Endothelial cell of umbilical vein (primary cell): ENCODE data around the gene SERGEF. TPM values are rescaled to one million over a fixed set of nuclear protein-coding genes. Genes with fewer than 3 reads are reported as not detected.

Source experiments
- BruUV-seq: library from RNA; stranded (reverse); fragments of 400-500 nt; replicated peaks from 2 replicates; lab custom pipeline; 2021; lab: Mats Ljungman, UMichigan
- CTCF ChIA-PET: fragments of 300-600, 350-600 bp; sonication (Branson Sonifier 250); formaldehyde crosslinking; loops from one replicate; lab custom pipeline; 2021; ENCODE audit warnings: antibody characterized with exemption, inconsistent platforms; lab: Charles Lee
- POLR2A ChIA-PET: fragments of 300-600, 350-600 bp; sonication (Branson Sonifier 250); formaldehyde crosslinking; loops from one replicate; lab custom pipeline; 2021; ENCODE audit warnings: antibody characterized with exemption, inconsistent platforms; lab: Charles Lee
- DNase-seq: peaks from one replicate; pipeline ENCODE4 v3.0.0-alpha.2; 2011; ENCODE audit warnings: low read depth, low spot score
- FAIRE-seq: peaks from 2 replicates; lab custom pipeline; 2011; peaks lifted over from hg19 to GRCh38; lab: Jason Lieb, UNC
- H2AFZ ChIP-seq: 2 replicates; pipeline ENCODE4 v1.6.0; 2012; ENCODE audit warnings: low read depth, low read length, control low read depth, inconsistent platforms
- H3K27ac ChIP-seq: 2 replicates; pipeline ENCODE4 v1.5.1; 2011; ENCODE audit warnings: low read depth, mild to moderate bottlenecking, control low read depth, low read length, moderate library complexity; ENCODE audit not compliant: insufficient read depth
- H3K27me3 ChIP-seq, 2 experiments: 2 replicates each; pipeline versions ENCODE4 v1.6.0 to v1.6.1; 2011; ENCODE audit warnings: low read length in 2 of 2, mixed read lengths in 1 of 2; ENCODE audit not compliant: control insufficient read depth in 2 of 2, insufficient read depth in 2 of 2
- H3K36me3 ChIP-seq, 2 experiments: 2 replicates in 1 of 2; 3 replicates in 1 of 2; pipeline ENCODE4 v1.5.1; 2011; ENCODE audit warnings: low read length in 2 of 2, mild to moderate bottlenecking in 1 of 2, moderate library complexity in 1 of 2; ENCODE audit not compliant: control insufficient read depth in 2 of 2, insufficient read depth in 2 of 2; ENCODE audit errors: extremely low read depth in 1 of 2
- H3K4me1 ChIP-seq: 3 replicates; pipeline ENCODE4 v1.5.1; 2011; ENCODE audit warnings: mild to moderate bottlenecking, low read length; ENCODE audit not compliant: control insufficient read depth, insufficient read depth; ENCODE audit errors: extremely low read depth
- H3K4me2 ChIP-seq: 2 replicates; pipeline ENCODE4 v1.6.1; 2011; ENCODE audit warnings: low read length, control low read depth, mixed read lengths; ENCODE audit not compliant: insufficient read depth
- H3K4me3 ChIP-seq, 3 experiments: fragments of 200-600 bp in 1 of 3; sonication (generic), shearing (Covaris generic) in 1 of 3; replicated peaks in 1 of 3; 2 replicates each; pipeline ENCODE4 v1.5.1; 2011 to 2016; ENCODE audit warnings: control low read depth in 3 of 3, low read length in 3 of 3, mild to moderate bottlenecking in 2 of 3, inconsistent platforms in 1 of 3, low read depth in 1 of 3, moderate library complexity in 1 of 3; ENCODE audit not compliant: insufficient read depth in 1 of 3
- H3K79me2 ChIP-seq: 2 replicates; pipeline ENCODE4 v1.6.0; 2012; ENCODE audit warnings: low read length, inconsistent platforms; ENCODE audit not compliant: control insufficient read depth, insufficient read depth
- H3K9ac ChIP-seq: replicated peaks from 2 replicates; pipeline ENCODE3; 2011; ENCODE audit warnings: low read length, control low read depth; ENCODE audit not compliant: insufficient read depth; ENCODE audit errors: extremely low read depth
- H3K9me1 ChIP-seq: replicated peaks from 3 replicates; pipeline ENCODE4 v1.6.0; 2011; ENCODE audit warnings: mild to moderate bottlenecking, low read length; ENCODE audit not compliant: control insufficient read depth, insufficient read depth; ENCODE audit errors: extremely low read depth
- H3K9me3 ChIP-seq: replicated peaks from 2 replicates; pipeline ENCODE4 v1.5.1; 2012; ENCODE audit warnings: low read length, inconsistent platforms; ENCODE audit not compliant: control insufficient read depth, insufficient read depth
- H4K20me1 ChIP-seq: replicated peaks from 2 replicates; pipeline ENCODE3; 2011; ENCODE audit warnings: mild to moderate bottlenecking, low read length; ENCODE audit not compliant: control insufficient read depth, insufficient read depth; ENCODE audit errors: extremely low read depth
- EZH2 ChIP-seq: IDR thresholded peaks from 2 replicates; pipeline ENCODE4 v1.6.1; 2012; ENCODE audit warnings: borderline replicate concordance, low read depth, mild to moderate bottlenecking, moderate library complexity, low read length, inconsistent platforms; ENCODE audit not compliant: severe bottlenecking
- FOS ChIP-seq: IDR thresholded peaks from 2 replicates; pipeline ENCODE4 v1.6.1; 2011; ENCODE audit warnings: mild to moderate bottlenecking, low read length, moderate library complexity, borderline replicate concordance; ENCODE audit not compliant: insufficient read depth
- GATA2 ChIP-seq: IDR thresholded peaks from 2 replicates; pipeline ENCODE4 v1.7.0; 2011; ENCODE audit warnings: low read depth, mild to moderate bottlenecking, moderate library complexity, mixed read lengths, low read length; ENCODE audit not compliant: insufficient read length, insufficient read depth
- JUN ChIP-seq: IDR thresholded peaks from 2 replicates; pipeline ENCODE4 v1.6.1; 2011; ENCODE audit warnings: borderline replicate concordance, low read depth; ENCODE audit not compliant: insufficient read length, insufficient read depth
- MYC ChIP-seq: IDR thresholded peaks from one replicate; pipeline ENCODE4 v1.6.1; 2011; ENCODE audit warnings: mild to moderate bottlenecking, low read depth, low read length
- POLR2A ChIP-seq: IDR thresholded peaks from 2 replicates; pipeline ENCODE4 v1.6.1; 2012; ENCODE audit warnings: low read depth, mild to moderate bottlenecking, control low read depth, low read length
- POLR2AphosphoS5 ChIP-seq: IDR thresholded peaks from 2 replicates; pipeline ENCODE4 v1.6.1; 2012; ENCODE audit warnings: low read depth, mild to moderate bottlenecking, control low read depth, low read length, moderate library complexity; ENCODE audit not compliant: insufficient read depth
- dilution Hi-C: fragments of 300-500 bp; cut with MboI; formaldehyde crosslinking; loops from one replicate; pipeline ENCODE4 v1.15.0; 2019; ENCODE audit warnings: low sequenced_read_pairs; ENCODE audit not compliant: extremely low pct_ligation_motif_present
- intact Hi-C: fragments of 100-400 bp; cut with micrococcal nuclease; formaldehyde crosslinking; loops from one replicate; pipeline ENCODE4 v1.10.0; 2022
- polyA plus RNA-seq, 4 experiments: library from polyadenylated mRNA; depleted of rRNA in 3 of 4; stranded (reverse) in 3 of 4; unstranded in 1 of 4; fragments of >200 nt; gene quantifications; 2 replicates each; pipeline versions ENCODE4 v1.2.1 to v1.2.3, GENCODE V29; 2011 to 2012; ENCODE audit warnings: missing spikeins in 1 of 4
- total RNA-seq: library from RNA; stranded (reverse); gene quantifications from 2 replicates; pipeline ENCODE4 v1.2.3, GENCODE V29; 2021
- TF ChIP-seq, protein P1 (sequence below), 2 donors: IDR thresholded peaks; 1 replicate in 1 of 2; 2 replicates in 1 of 2; pipeline ENCODE4 v1.5.1; 2011; ENCODE audit warnings: low read length in 2 of 2, mild to moderate bottlenecking in 2 of 2, moderate library complexity in 2 of 2, control low read depth in 1 of 2, inconsistent platforms in 1 of 2, low read depth in 1 of 2; ENCODE audit not compliant: insufficient read depth in 1 of 2; ENCODE audit errors: extremely low read depth in 1 of 2
- TF ChIP-seq, protein P2 (sequence below): IDR thresholded peaks from 2 replicates; pipeline ENCODE4 v1.6.1; 2011; ENCODE audit not compliant: insufficient read depth, insufficient read length

Gene SERGEF
- total and polyA plus RNA-seq, 2 donors (not counting 3 experiments of a cell fraction or from before 2014, with no cell fraction given) = 8.7 to 16.7 TPM

- POLR2A ChIA-PET = no interaction called here
- CTCF ChIA-PET = no interaction called here
- intact Hi-C loops = no loop called here
Observed at GRCh38 chr11:17793642-17794170, 219.1 kb downstream of the SERGEF start.

More at GRCh38 chr11:17793642-17794170, 219.1 kb downstream of the SERGEF start:
- Histone ChIP-seq H3K27ac (no peak overlapping the region), H3K9ac (no peak overlapping the region), H3K27me3 (no peaks in the 10 kb centered on the region), H3K9me3 (no peaks in the 10 kb centered on the region), H3K79me2 (no peaks in the 10 kb centered on the region), H3K4me1 (no peaks in the 10 kb centered on the region), H3K4me2 (no peak overlapping the region), H4K20me1 (no peaks in the 10 kb centered on the region), H3K4me3 (no peak overlapping the region), H3K9me1 (no peaks in the 10 kb centered on the region), H2AFZ (no peak overlapping the region), H3K36me3 (no peaks in the 10 kb centered on the region)
- no TSS peak for BruUV-seq
- TF ChIP-seq EZH2 = no peak
- TF ChIP-seq, protein P1, sequence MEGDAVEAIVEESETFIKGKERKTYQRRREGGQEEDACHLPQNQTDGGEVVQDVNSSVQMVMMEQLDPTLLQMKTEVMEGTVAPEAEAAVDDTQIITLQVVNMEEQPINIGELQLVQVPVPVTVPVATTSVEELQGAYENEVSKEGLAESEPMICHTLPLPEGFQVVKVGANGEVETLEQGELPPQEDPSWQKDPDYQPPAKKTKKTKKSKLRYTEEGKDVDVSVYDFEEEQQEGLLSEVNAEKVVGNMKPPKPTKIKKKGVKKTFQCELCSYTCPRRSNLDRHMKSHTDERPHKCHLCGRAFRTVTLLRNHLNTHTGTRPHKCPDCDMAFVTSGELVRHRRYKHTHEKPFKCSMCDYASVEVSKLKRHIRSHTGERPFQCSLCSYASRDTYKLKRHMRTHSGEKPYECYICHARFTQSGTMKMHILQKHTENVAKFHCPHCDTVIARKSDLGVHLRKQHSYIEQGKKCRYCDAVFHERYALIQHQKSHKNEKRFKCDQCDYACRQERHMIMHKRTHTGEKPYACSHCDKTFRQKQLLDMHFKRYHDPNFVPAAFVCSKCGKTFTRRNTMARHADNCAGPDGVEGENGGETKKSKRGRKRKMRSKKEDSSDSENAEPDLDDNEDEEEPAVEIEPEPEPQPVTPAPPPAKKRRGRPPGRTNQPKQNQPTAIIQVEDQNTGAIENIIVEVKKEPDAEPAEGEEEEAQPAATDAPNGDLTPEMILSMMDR (IDR thresholded peaks at IDR 0.05; ENCODE audit: extremely low read depth in 1 of 2, insufficient read depth in 1 of 2, low read depth in 1 of 2, low read length in 2 of 2) = no peak
- TF ChIP-seq, protein P2, sequence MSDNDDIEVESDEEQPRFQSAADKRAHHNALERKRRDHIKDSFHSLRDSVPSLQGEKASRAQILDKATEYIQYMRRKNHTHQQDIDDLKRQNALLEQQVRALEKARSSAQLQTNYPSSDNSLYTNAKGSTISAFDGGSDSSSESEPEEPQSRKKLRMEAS = no peak
- TF ChIP-seq JUN = no peak
- TF ChIP-seq POLR2A = no peak
- TF ChIP-seq MYC = no peak
- TF ChIP-seq GATA2 = no peak
- no peak for TF ChIP-seq FOS
- TF ChIP-seq POLR2AphosphoS5 = no peak
- DNase-seq (no peak), FAIRE-seq (no peak)
- dilution Hi-C loops = no loop called here
